Caco-2 (cell line): ENCODE data around the gene MFSD1. TPM values are rescaled to one million over a fixed set of nuclear protein-coding genes. Genes with fewer than 3 reads are reported as not detected.
"Not testable (repeated sequence)": the region's sequence is repeated elsewhere in the genome, so short reads cannot be mapped to it uniquely, and the experiment has no call there.

ENCODE experiments used
- BruUV-seq: library from RNA; stranded (reverse); fragments of 400-500 nt; replicated peaks from 2 replicates; lab custom pipeline; 2021; lab: Mats Ljungman, UMichigan
- CTCF ChIA-PET: fragments of 300-600 bp; sonication (Branson Sonifier 250); formaldehyde crosslinking; loops from one replicate; lab custom pipeline; 2022; ENCODE audit warnings: antibody characterized with exemption; lab: Charles Lee
- POLR2A ChIA-PET: fragments of 300-600 bp; sonication (Branson Sonifier 250); formaldehyde crosslinking; loops from one replicate; lab custom pipeline; 2022; ENCODE audit warnings: antibody characterized with exemption; lab: Charles Lee
- DNase-seq, 2 experiments: peaks; one replicate each; pipeline versions ENCODE4 v3.0.0 to v3.0.0-alpha.2; 2020 to 2022
- H3K27me3 ChIP-seq: replicated peaks from 2 replicates; pipeline ENCODE4 v1.6.0; 2011; ENCODE audit warnings: low read length; ENCODE audit not compliant: control insufficient read depth, insufficient read depth
- H3K36me3 ChIP-seq: 2 replicates; pipeline ENCODE4 v1.5.1; 2011; ENCODE audit warnings: low read length; ENCODE audit not compliant: control insufficient read depth, insufficient read depth
- H3K4me1 ChIP-seq: fragments of 250-450 bp; sonication (Bioruptor Pico); 2 replicates; pipeline ENCODE4 v1.5.1; 2020; ENCODE audit warnings: mild to moderate bottlenecking
- H3K4me3 ChIP-seq: 2 replicates; pipeline ENCODE4 v1.5.1; 2011; ENCODE audit warnings: low read depth, mild to moderate bottlenecking, control low read depth, low read length
- H3K9me3 ChIP-seq: fragments of 250-450 bp; sonication (Bioruptor Pico); 2 replicates; pipeline ENCODE4 v1.5.1; 2020; ENCODE audit warnings: mild to moderate bottlenecking, moderate library complexity
- H3K27ac Mint-ChIP-seq: one replicate; pipeline ENCODE4 v1.8.0; 2022; ENCODE audit warnings: mixed read lengths; ENCODE audit not compliant: unreplicated experiment
- H3K27me3 Mint-ChIP-seq: one replicate; pipeline ENCODE4 v1.8.0; 2022; ENCODE audit warnings: mixed read lengths; ENCODE audit not compliant: insufficient read depth, unreplicated experiment
- H3K36me3 Mint-ChIP-seq: one replicate; pipeline ENCODE4 v1.8.0; 2022; ENCODE audit warnings: mild to moderate bottlenecking, mixed read lengths; ENCODE audit not compliant: insufficient read depth, unreplicated experiment
- H3K4me1 Mint-ChIP-seq: one replicate; pipeline ENCODE4 v1.8.0; 2022; ENCODE audit warnings: low read depth, mixed read lengths; ENCODE audit not compliant: unreplicated experiment
- H3K4me3 Mint-ChIP-seq: one replicate; pipeline ENCODE4 v1.8.0; 2022; ENCODE audit warnings: mild to moderate bottlenecking, moderate library complexity, mixed read lengths; ENCODE audit not compliant: unreplicated experiment
- H3K9me3 Mint-ChIP-seq: one replicate; pipeline ENCODE4 v1.8.0; 2022; ENCODE audit warnings: mixed read lengths; ENCODE audit not compliant: unreplicated experiment
- intact Hi-C: fragments of 100-400 bp; cut with micrococcal nuclease; formaldehyde crosslinking; loops from one replicate; pipeline ENCODE4 v1.10.0; 2022; ENCODE audit not compliant: unreplicated experiment
- total RNA-seq: library from RNA; stranded (reverse); gene quantifications from 2 replicates; pipeline ENCODE4 v1.2.3, GENCODE V29; 2022
- TF ChIP-seq, protein P1 (sequence below), 2 experiments: fragments of 200-600 bp in 1 of 2; IDR thresholded peaks; 1 replicate in 1 of 2; 2 replicates in 1 of 2; pipeline versions ENCODE4 v1.5.1 to v1.8.0; 2011 to 2022; ENCODE audit warnings: antibody characterized with exemption in 1 of 2, control low read depth in 1 of 2, inconsistent platforms in 1 of 2, low read depth in 1 of 2, low read length in 1 of 2, mild to moderate bottlenecking in 1 of 2, moderate library complexity in 1 of 2; ENCODE audit not compliant: insufficient read depth in 1 of 2, severe bottlenecking in 1 of 2, unreplicated experiment in 1 of 2

Gene MFSD1
- total RNA-seq, 1 experiment from 2014 or later, result 16.9 TPM

- Histone ChIP-seq H3K27me3 (no peaks in the 10 kb centered on the region), H3K36me3 (no peaks in the 10 kb centered on the region), H3K9me3 (no peaks in the 10 kb centered on the region; the same call in 1 of the 2 replicates), H3K4me3 (no peak overlapping the region), H3K4me1 (0 out of 2 replicates have a peak, but pooled peaks cover 4% of the 10 kb centered on the region)
- peak overlapping the region; percentile 55 for H3K4me3 Mint-ChIP-seq
- peaks cover 3% of the 10 kb centered on the region for H3K27me3 Mint-ChIP-seq
- DNase-seq, result peak; percentile 44 to 58
- intact Hi-C loops, result loop anchor here (1.0 to 2.0 kb wide), 4 partner anchors 118 to 462 kb away; partner anchors contain the start of gene LXN
- H3K27ac Mint-ChIP-seq, result no peak overlapping the region
- POLR2A ChIA-PET, result no interaction called here
- peaks cover 5% of the 10 kb centered on the region for H3K9me3 Mint-ChIP-seq
- BruUV-seq, result no TSS peak
- TF ChIP-seq, protein P1, sequence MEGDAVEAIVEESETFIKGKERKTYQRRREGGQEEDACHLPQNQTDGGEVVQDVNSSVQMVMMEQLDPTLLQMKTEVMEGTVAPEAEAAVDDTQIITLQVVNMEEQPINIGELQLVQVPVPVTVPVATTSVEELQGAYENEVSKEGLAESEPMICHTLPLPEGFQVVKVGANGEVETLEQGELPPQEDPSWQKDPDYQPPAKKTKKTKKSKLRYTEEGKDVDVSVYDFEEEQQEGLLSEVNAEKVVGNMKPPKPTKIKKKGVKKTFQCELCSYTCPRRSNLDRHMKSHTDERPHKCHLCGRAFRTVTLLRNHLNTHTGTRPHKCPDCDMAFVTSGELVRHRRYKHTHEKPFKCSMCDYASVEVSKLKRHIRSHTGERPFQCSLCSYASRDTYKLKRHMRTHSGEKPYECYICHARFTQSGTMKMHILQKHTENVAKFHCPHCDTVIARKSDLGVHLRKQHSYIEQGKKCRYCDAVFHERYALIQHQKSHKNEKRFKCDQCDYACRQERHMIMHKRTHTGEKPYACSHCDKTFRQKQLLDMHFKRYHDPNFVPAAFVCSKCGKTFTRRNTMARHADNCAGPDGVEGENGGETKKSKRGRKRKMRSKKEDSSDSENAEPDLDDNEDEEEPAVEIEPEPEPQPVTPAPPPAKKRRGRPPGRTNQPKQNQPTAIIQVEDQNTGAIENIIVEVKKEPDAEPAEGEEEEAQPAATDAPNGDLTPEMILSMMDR (IDR thresholded peaks at IDR 0.05; ENCODE audit: insufficient read depth in 1 of 2, low read depth in 1 of 2, low read length in 1 of 2, severe bottlenecking in 1 of 2, unreplicated experiment in 1 of 2), result peak; percentile 73 to 76
- CTCF ChIA-PET, result interaction anchor here (0.6 to 1.6 kb wide), 4 partner anchors 9 to 250 kb away, joined by 3 to 55 read pairs (median 10); no protein-coding TSS in a partner anchor
- H3K36me3 Mint-ChIP-seq, result no peaks in the 10 kb centered on the region
- peaks cover 6% of the 10 kb centered on the region for H3K4me1 Mint-ChIP-seq
Observed at GRCh38 chr3:158790901-158791589, 10.8 kb upstream of the MFSD1 start.

DNA sequence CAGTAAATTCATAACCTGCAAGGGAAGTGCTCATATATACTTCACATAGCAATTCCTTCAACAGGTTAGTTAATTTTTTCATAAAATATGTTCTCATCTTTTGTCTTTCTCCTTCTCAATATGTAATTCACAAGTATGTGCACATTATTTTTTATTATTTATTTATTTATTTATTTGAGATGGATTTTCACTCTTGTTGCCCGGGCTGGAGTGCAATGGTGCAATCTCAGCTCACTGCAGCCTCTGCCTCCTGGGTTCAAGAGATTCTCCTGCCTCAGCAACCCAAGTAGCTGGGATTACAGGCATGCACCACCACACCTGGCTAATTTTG lies 10.3 kb upstream of the MFSD1 start:
- CTCF ChIA-PET, result interaction anchor here (0.6 to 1.6 kb wide), 4 partner anchors 9 to 251 kb away, joined by 3 to 55 read pairs (median 10); no protein-coding TSS in a partner anchor
- not testable (repeated sequence) for H3K4me1 ChIP-seq, BruUV-seq

GRCh38 chr3:158792709-158793108 lies 9.1 kb upstream of the MFSD1 start:
- H3K9me3 ChIP-seq, result no peaks in the 10 kb centered on the region
- ChIA-PET POLR2A (no interaction called here), CTCF (interaction anchor here (1.4 kb wide), 1 partner anchor 133 kb away, joined by 4 read pairs; no protein-coding TSS in a partner anchor)
- intact Hi-C loops, result no loop called here
- H3K27ac Mint-ChIP-seq, result no peak overlapping the region
- no TSS peak for BruUV-seq
- no peak overlapping the region for H3K4me3 ChIP-seq
- no peaks in the 10 kb centered on the region for H3K27me3 ChIP-seq
- H3K4me1 Mint-ChIP-seq, result peaks cover 6% of the 10 kb centered on the region
- H3K36me3 Mint-ChIP-seq, result no peaks in the 10 kb centered on the region
- no peak overlapping the region for H3K4me3 Mint-ChIP-seq
- no peaks in the 10 kb centered on the region for H3K36me3 ChIP-seq
- no peaks in the 10 kb centered on the region for H3K9me3 Mint-ChIP-seq
- no peak for DNase-seq
- peaks cover 3% of the 10 kb centered on the region for H3K27me3 Mint-ChIP-seq
- TF ChIP-seq, protein P1 (IDR thresholded peaks at IDR 0.05; ENCODE audit: insufficient read depth in 1 of 2, low read depth in 1 of 2, low read length in 1 of 2, severe bottlenecking in 1 of 2, unreplicated experiment in 1 of 2), result no peak
- H3K4me1 ChIP-seq, result 0 out of 2 replicates have a peak, but pooled peaks cover 4% of the 10 kb centered on the region

More for the DNA sequence above, 10.3 kb upstream of the MFSD1 start:
- H3K4me3 Mint-ChIP-seq, result peak overlapping the region; percentile 55
- H3K4me1 Mint-ChIP-seq, H3K27me3 ChIP-seq, H3K9me3 ChIP-seq, H3K27me3 Mint-ChIP-seq, H3K4me3 ChIP-seq, POLR2A ChIA-PET, H3K36me3 Mint-ChIP-seq, H3K27ac Mint-ChIP-seq, H3K36me3 ChIP-seq, H3K9me3 Mint-ChIP-seq, DNase-seq: not testable (repeated sequence)
- intact Hi-C loops, result loop anchor here (1.0 to 2.0 kb wide), 4 partner anchors 119 to 461 kb away; partner anchors contain the start of gene LXN
